GM19351 (cell line): Measurements from ENCODE around the gene CHST13.

ENCODE experiments used
- ATAC-seq: cut with Tn5 transposase; IDR thresholded peaks from one replicate; pipeline ENCODE4 v1.9.1; 2021; ENCODE audit warnings: mild to moderate bottlenecking, moderate library complexity; ENCODE audit not compliant: unreplicated experiment

Gene CHST13

GRCh38 chr3:126553284-126554084, 29.5 kb downstream of the CHST13 start:
- ATAC-seq, result no peak

GRCh38 chr3:126554560-126555525, 30.9 kb downstream of the CHST13 start:
- ATAC-seq, result no peak

DNA sequence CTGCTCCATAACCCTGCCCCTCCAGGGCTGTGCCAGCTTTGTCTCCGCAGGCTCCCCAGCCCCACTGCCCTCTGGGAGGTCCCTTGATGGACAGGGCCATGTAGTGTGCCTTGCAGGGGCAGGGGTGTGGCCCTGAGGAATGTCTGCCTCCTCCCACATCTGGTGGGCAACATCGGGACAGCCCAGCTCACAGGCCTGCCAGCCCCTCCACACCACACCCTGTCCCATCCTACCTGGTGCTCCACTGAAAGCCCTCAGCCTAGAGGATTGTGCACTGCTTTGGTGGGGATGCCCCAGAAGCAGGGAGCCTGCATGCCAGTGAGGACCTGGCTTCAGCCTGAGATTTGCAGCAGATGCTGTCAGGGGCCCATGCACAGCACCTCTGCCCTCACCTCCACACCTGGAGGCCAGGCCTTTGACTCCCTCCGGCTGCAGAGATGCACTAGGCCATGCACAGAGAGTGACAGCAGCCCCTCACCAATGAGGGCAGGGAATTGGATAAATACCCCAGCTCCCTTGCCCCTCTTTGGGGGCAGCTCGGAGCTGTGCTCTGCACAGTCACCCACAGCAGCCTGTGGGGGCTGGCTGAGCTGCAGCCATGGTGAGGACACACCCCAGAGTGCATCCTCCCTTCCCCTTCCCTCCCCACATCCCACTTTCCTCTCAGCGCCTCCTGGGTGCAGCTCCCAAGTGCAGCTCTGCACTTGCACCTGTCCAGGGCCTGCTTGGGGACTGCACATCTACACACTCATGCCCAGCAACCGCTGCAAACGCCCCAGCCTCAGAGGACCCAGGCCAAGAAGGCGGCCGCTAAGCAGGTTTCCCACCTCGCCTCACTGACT, 32.1 kb downstream of the CHST13 start:
- no peak for ATAC-seq

- ATAC-seq, result no peak
Measured at GRCh38 chr3:126556637-126557414, 32.9 kb downstream of the CHST13 start.

GRCh38 chr3:126557415-126557745, 33.4 kb downstream of the CHST13 start:
- ATAC-seq, result no peak

DNA sequence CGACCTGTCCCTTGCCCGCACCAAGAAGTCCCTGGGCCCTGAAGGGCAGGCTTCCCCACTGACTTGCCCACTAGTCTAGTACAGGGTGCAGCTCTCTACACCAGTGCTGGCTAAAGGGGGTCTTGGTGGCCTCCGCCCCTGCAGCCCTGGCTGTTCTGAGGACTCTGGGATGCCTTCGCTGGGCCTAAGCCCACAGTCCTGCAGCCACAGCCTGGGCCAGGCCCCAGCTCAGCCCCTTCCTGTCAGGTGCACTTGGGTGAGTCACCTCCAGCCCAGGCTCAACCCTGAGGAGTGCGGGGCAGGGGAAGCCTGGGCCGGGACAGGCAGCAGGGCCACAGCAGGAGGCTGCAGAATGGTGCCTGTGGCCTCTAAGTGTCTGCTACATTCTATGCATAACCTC, 33.8 kb downstream of the CHST13 start:
- ATAC-seq, result no peak

GRCh38 chr3:126558336-126559071, 34.5 kb downstream of the CHST13 start, which contains the start of gene C3orf22:
Gene C3orf22 (minus strand): TSS chr3:126558932. CDS start chr3:126553390, 5,542 bp downstream.
- no peak for ATAC-seq

DNA sequence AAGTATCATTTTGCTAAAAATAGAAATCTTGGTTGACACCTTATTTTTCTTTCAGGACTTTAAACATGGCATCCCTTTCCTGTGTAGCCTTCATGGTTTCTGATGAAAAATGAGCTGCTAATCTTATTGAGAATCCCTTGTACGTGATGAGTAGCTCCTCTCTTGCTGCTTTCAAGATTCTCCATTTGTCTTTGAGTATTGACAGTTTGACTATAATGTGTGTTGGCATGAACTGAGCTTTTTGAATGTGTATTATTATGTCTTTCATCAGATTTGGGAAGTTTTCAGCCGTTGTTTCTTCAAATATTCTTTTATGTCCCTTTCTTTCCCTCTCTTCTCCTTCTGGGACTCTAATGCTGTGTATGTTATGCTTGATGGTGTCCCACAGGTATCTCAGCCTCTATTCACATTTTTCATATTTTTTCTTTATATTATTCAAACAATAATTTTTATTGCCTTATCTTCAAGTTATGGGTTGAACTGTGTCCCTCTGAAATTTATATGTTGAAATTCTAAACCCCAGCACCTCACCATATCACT, 38.9 kb downstream of the CHST13 start:
- ATAC-seq, result no peak

GRCh38 chr3:126567696-126568438, 43.9 kb downstream of the CHST13 start:
- no peak for ATAC-seq

DNA sequence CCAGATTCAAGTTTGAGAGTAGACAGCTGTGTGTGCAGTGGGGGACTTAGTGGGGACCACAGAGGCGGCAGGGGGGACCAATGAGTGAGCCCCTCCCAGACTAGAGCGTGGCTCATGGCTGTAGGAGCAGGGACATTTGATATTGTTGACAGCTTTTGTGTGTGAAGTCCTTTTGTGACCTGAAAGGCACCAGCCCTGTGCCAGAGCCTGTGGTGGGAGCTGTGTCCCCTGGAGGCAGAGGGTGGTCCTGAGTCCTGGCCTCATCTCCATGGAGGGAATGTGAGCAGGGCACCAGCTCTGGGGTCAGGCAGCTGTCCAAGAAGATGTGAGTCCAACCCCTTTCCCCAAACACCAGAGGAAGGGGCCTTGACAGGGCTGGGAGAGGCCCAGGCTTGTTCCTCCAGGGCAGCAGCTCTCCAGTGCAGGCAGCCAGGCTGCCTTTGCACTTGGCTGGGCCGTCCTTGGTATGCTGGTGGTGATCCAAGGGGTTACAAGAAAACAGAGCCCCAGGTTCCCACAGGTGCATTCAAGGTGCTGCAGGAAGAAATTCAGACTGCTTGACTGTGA, 44.9 kb downstream of the CHST13 start:
- ATAC-seq, result no peak

DNA sequence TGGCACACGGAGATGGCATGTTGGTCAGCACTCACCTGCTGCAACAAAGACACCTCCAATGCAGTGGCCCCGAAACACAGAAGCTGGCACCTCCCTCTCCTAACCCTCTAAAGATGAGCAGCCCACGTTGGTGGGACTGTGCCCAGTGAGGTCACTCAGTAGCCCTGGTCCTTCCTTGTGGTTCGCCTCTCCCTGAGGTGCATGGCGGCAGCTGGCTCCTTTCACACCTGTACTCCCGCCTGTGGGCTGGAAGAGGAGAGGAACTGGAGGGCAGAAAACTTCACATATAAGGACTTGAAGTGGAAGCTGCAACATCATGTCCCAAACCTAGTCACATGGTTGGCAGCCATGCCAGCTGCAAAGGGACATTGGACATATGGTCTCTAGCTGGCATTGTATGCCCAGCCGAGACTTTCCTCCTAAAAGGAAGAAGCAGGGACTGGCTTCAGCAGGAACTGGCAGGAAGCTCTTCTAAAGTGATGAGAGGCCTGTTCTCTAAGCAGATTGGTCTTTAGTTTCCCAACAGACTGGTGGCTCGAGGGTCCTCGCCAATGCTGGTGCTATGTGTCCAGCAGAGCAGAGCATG, 45.5 kb downstream of the CHST13 start:
- ATAC-seq, result no peak

GRCh38 chr3:126570103-126570541, 46.2 kb downstream of the CHST13 start:
- ATAC-seq, result no peak

DNA sequence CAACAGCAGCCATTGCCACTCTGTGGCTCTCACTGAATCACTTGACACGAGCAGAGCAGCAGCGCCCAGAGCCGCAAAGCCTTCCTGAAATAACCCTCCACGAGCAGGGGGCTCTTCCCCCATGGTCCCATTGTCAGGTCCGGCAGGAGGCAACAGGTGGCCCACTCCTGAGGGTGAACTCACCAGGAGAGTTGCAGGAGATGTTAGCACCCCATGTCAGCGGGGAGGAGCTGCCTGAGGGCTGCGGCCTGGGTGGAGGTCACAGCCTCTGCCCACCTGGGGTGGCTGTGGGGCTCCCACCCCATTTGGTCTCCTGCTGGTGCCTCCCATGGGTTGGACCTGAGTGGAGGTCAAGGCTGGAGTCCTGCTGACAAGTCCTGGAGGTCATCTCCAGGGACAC, 47.1 kb downstream of the CHST13 start:
- ATAC-seq, result no peak

DNA sequence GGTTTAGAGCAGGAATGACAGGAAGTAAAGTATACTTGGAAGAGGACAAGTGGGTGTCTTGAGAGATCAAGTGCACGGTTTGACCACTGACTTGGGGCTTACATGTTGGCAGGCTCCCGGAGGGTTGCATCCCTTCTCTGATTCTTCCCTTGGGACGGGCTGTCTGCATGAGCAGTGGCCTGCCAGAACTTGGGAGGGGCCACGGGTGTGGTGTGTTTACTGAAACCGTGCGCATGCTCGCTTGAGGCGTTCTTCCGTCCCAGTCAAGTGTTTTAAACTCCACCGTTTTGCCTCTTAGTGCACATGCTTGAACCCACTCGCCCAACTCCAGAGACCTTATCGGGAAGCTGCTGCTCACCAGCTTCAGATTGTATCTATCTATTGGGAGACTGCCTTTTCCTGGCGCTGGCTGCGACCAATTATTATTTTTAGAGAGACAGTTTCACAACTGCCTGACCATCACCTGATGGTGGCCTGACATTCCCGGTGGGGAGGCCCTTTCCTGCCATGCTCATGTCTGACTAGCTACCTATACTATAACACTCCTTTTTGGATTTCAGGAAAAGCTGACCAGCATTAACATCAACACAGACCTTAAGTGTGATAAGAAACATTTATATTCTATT, 49.6 kb downstream of the CHST13 start:
- no peak for ATAC-seq

GRCh38 chr3:126577261-126577660, 53.3 kb downstream of the CHST13 start:
- ATAC-seq, result no peak

GRCh38 chr3:126578702-126579101, 54.7 kb downstream of the CHST13 start:
- no peak for ATAC-seq

DNA sequence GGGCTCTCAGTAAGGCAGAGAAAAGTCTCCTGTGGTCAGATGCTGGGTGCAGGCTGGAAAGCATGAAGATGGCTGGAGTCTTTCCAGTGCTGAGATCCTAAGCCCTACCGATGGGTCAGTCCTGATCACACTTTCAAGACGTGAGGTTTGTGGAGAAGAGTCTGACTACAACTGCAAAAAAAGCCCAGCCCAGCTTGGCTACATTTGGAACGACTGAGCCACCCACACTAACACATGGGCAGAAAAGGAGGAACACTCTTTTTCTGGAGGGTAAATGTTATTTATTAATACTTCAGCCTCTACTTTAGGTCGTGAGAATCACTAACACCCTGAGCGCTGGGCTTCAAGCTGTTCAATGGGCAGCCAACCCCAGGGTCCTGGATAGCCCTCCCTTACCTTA, 56.8 kb downstream of the CHST13 start:
- ATAC-seq, result no peak
